Natural killer cell (primary cell): Measurements from ENCODE around the gene PXDN. TPM values are rescaled to one million over a fixed set of nuclear protein-coding genes. Genes with fewer than 3 reads are reported as not detected.

Experiments used
- ATAC-seq, 3 donors: fragments of 150-1000 bp in 2 of 3; fragments of 200-7000 bp in 1 of 3; cut with Tn5 transposase; 1 replicate in 1 of 3; 2 replicates in 2 of 3; pipeline ENCODE4 v1.10.0; 2021; ENCODE audit warnings: mild to moderate bottlenecking in 2 of 3, moderate library complexity in 2 of 3
- DNase-seq, 2 donors: peaks; one replicate each; pipeline versions ENCODE4 v3.0.0 to v3.0.0-alpha.2; 2013 to 2021; ENCODE audit warnings: mixed read lengths in 1 of 2
- H3K27ac ChIP-seq: one replicate; pipeline ENCODE4 v1.5.1; 2013; ENCODE audit warnings: mild to moderate bottlenecking, low read length
- H3K27me3 ChIP-seq: one replicate; pipeline ENCODE4 v1.6.1; 2013; ENCODE audit warnings: low read length; ENCODE audit not compliant: control insufficient read depth, insufficient read depth
- H3K36me3 ChIP-seq: one replicate; pipeline ENCODE4 v1.6.1; 2013; ENCODE audit warnings: low read length; ENCODE audit not compliant: control insufficient read depth, insufficient read depth
- H3K4me1 ChIP-seq: one replicate; pipeline ENCODE4 v1.6.1; 2013; ENCODE audit warnings: low read length; ENCODE audit not compliant: control insufficient read depth, insufficient read depth
- H3K4me3 ChIP-seq: one replicate; pipeline ENCODE4 v1.5.1; 2013; ENCODE audit warnings: low read length
- H3K9me3 ChIP-seq: one replicate; pipeline ENCODE4 v1.6.1; 2013; ENCODE audit warnings: low read length; ENCODE audit not compliant: control insufficient read depth, insufficient read depth
- H3K27ac Mint-ChIP-seq, 2 donors: one replicate each; pipeline ENCODE4 v1.8.0; 2022; ENCODE audit warnings: mild to moderate bottlenecking in 2 of 2, mixed read lengths in 2 of 2, moderate library complexity in 1 of 2
- H3K27me3 Mint-ChIP-seq, 2 donors: one replicate each; pipeline ENCODE4 v1.8.0; 2022; ENCODE audit warnings: low read depth in 2 of 2, mixed read lengths in 2 of 2
- H3K36me3 Mint-ChIP-seq: one replicate; pipeline ENCODE4 v1.8.0; 2022; ENCODE audit warnings: mixed read lengths
- H3K4me1 Mint-ChIP-seq, 2 donors: one replicate each; pipeline ENCODE4 v1.8.0; 2022; ENCODE audit warnings: mixed read lengths in 2 of 2
- H3K4me3 Mint-ChIP-seq: one replicate; pipeline ENCODE4 v1.8.0; 2022; ENCODE audit warnings: mild to moderate bottlenecking, moderate library complexity, mixed read lengths
- H3K9me3 Mint-ChIP-seq, 2 donors: one replicate each; pipeline ENCODE4 v1.8.0; 2022; ENCODE audit warnings: mixed read lengths in 2 of 2
- WGBS: methylation state at CpG from one replicate; pipeline ENCODE4 v1.1.7; 2013; ENCODE audit warnings: missing lambda C conversion rate; ENCODE audit not compliant: insufficient coverage; 5-methylcytosine and 5-hydroxymethylcytosine counted together
- intact Hi-C: fragments of 100-400 bp; cut with micrococcal nuclease; formaldehyde crosslinking; loops from one replicate; pipeline ENCODE4 v1.14.2; 2022
- total RNA-seq, 4 donors: library from RNA; stranded (reverse); fragments of 120-200 nt in 1 of 4; gene quantifications; one replicate each; pipeline versions ENCODE4 v1.2.3 to v1.2.4, GENCODE V29; 2013 to 2022
- TF ChIP-seq, protein P1 (sequence below): fragments of 200-600 bp; IDR thresholded peaks from one replicate; pipeline ENCODE4 v1.8.0; 2022; ENCODE audit warnings: antibody characterized with exemption

The PXDN gene
- total RNA-seq, 3 donors from 2014 or later (not counting 1 experiment from before 2014, with no cell fraction given) = 2.1 to 3.7 (median 2.5) TPM

GRCh38 chr2:1739961-1740715 lies 4.2 kb downstream of the PXDN start:
- H3K9me3 Mint-ChIP-seq = no peaks in the 10 kb centered on the region
- H3K36me3 Mint-ChIP-seq = no peaks in the 10 kb centered on the region
- H3K4me1 ChIP-seq = peaks cover 7% of the 10 kb centered on the region
- H3K27ac Mint-ChIP-seq = no peak overlapping the region
- ATAC-seq = no peak
- peaks cover 7 to 13% of the 10 kb centered on the region in 2 donors for H3K27me3 Mint-ChIP-seq
- no peak for DNase-seq
- TF ChIP-seq, protein P1, sequence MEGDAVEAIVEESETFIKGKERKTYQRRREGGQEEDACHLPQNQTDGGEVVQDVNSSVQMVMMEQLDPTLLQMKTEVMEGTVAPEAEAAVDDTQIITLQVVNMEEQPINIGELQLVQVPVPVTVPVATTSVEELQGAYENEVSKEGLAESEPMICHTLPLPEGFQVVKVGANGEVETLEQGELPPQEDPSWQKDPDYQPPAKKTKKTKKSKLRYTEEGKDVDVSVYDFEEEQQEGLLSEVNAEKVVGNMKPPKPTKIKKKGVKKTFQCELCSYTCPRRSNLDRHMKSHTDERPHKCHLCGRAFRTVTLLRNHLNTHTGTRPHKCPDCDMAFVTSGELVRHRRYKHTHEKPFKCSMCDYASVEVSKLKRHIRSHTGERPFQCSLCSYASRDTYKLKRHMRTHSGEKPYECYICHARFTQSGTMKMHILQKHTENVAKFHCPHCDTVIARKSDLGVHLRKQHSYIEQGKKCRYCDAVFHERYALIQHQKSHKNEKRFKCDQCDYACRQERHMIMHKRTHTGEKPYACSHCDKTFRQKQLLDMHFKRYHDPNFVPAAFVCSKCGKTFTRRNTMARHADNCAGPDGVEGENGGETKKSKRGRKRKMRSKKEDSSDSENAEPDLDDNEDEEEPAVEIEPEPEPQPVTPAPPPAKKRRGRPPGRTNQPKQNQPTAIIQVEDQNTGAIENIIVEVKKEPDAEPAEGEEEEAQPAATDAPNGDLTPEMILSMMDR = no peak
- WGBS = 81% methylated on average over 22 of the region's 22 CpGs
- intact Hi-C loops = no loop called here
- H3K36me3 ChIP-seq = no peaks in the 10 kb centered on the region
- H3K4me3 ChIP-seq = no peak overlapping the region
- no peaks in the 10 kb centered on the region for H3K9me3 ChIP-seq
- H3K27ac ChIP-seq = no peak overlapping the region
- H3K4me1 Mint-ChIP-seq = peaks cover 0 to 4% of the 10 kb centered on the region in 2 donors
- H3K4me3 Mint-ChIP-seq = no peak overlapping the region
- H3K27me3 ChIP-seq = peaks cover 7% of the 10 kb centered on the region

- Mint-ChIP-seq H3K4me1 (peaks cover 0 to 4% of the 10 kb centered on the region in 2 donors), H3K9me3 (no peaks in the 10 kb centered on the region), H3K27me3 (peaks cover 7 to 10% of the 10 kb centered on the region in 2 donors), H3K36me3 (no peaks in the 10 kb centered on the region), H3K4me3 (no peak overlapping the region), H3K27ac (no peak overlapping the region)
- Histone ChIP-seq H3K9me3 (no peaks in the 10 kb centered on the region), H3K27me3 (peaks cover 6% of the 10 kb centered on the region), H3K4me1 (peaks cover 7% of the 10 kb centered on the region), H3K4me3 (no peak overlapping the region), H3K36me3 (no peaks in the 10 kb centered on the region), H3K27ac (no peak overlapping the region)
- intact Hi-C loops = no loop called here
- WGBS = 83% methylated on average over 8 of the region's 9 CpGs
- TF ChIP-seq, protein P1 = no peak
- no peak for ATAC-seq
- DNase-seq = no peak
Observed at GRCh38 chr2:1739322-1739957, 4.9 kb downstream of the PXDN start.

GRCh38 chr2:1738646-1739302 lies 5.5 kb downstream of the PXDN start:
- intact Hi-C loops = no loop called here
- H3K4me3 ChIP-seq = no peak overlapping the region
- H3K27me3 ChIP-seq = peaks cover 6% of the 10 kb centered on the region
- ATAC-seq (no peak), DNase-seq (no peak)
- Mint-ChIP-seq H3K4me1 (peaks cover 0 to 4% of the 10 kb centered on the region in 2 donors), H3K27ac (no peak overlapping the region), H3K9me3 (no peaks in the 10 kb centered on the region), H3K36me3 (no peaks in the 10 kb centered on the region), H3K4me3 (no peak overlapping the region), H3K27me3 (peaks cover 7 to 10% of the 10 kb centered on the region in 2 donors)
- H3K9me3 ChIP-seq = no peaks in the 10 kb centered on the region
- no peak overlapping the region for H3K27ac ChIP-seq
- no peaks in the 10 kb centered on the region for H3K36me3 ChIP-seq
- TF ChIP-seq, protein P1 = no peak
- H3K4me1 ChIP-seq = peaks cover 7% of the 10 kb centered on the region
- WGBS = 89% methylated on average over 19 of the region's 19 CpGs
